HEK293T (cell line): ENCODE measurements around the gene ADRB1.

Experiments
- BHLHE40 ChIP-seq: fragments of 450-650 bp; IDR thresholded peaks from 2 replicates; pipeline ENCODE4 v1.6.1; 2016; ENCODE audit warnings: mild to moderate bottlenecking, moderate library complexity, borderline replicate concordance
- ELF4 ChIP-seq: fragments of 450-650 bp; IDR thresholded peaks from 2 replicates; pipeline ENCODE4 v1.6.1; 2017; ENCODE audit warnings: antibody characterized with exemption
- FOXK2 ChIP-seq: fragments of 450-650 bp; IDR thresholded peaks from 2 replicates; pipeline ENCODE4 v1.6.1; 2016; ENCODE audit warnings: mild to moderate bottlenecking
- SUZ12 ChIP-seq: fragments of 450-650 bp; IDR thresholded peaks from 2 replicates; pipeline ENCODE4 v1.6.1; 2016; ENCODE audit warnings: mild to moderate bottlenecking
- ZNF384 ChIP-seq: fragments of 450-650 bp; IDR thresholded peaks from 2 replicates; pipeline ENCODE4 v1.6.1; 2016
- TF ChIP-seq, protein P1 (sequence below): fragments of 450-650 bp; IDR thresholded peaks from 2 replicates; pipeline ENCODE4 v1.6.1; 2016

DNA sequence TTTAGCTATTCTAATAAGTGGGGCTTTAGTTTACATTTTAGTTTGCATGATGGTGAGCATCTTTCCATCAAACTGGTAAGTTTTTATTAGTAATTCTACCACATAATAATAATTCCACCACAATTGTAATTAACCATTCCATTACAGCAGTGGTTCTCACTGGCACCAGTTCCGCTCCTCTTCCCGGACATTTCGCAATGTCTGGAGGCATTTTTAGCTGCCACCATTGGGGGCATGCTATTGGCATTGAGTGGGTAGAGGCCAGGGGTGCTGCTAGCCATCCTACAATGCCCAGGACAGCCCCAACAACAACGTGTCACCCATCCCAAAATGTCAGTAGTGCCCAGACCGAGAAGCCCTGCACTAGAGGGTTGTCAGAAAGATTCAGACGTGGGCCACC lies 31.4 kb downstream of the ADRB1 start:
- TF ChIP-seq SUZ12 (no peak), FOXK2 (no peak), BHLHE40 (no peak), ZNF384 (no peak), ELF4 (no peak)
- TF ChIP-seq, protein P1, sequence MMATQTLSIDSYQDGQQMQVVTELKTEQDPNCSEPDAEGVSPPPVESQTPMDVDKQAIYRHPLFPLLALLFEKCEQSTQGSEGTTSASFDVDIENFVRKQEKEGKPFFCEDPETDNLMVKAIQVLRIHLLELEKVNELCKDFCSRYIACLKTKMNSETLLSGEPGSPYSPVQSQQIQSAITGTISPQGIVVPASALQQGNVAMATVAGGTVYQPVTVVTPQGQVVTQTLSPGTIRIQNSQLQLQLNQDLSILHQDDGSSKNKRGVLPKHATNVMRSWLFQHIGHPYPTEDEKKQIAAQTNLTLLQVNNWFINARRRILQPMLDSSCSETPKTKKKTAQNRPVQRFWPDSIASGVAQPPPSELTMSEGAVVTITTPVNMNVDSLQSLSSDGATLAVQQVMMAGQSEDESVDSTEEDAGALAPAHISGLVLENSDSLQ = no peak
